Breast epithelium (tissue), 4 donors: ENCODE data around the gene METTL17. TPM values are rescaled to one million over a fixed set of nuclear protein-coding genes. Genes with fewer than 3 reads are reported as not detected.

Experiments used
- DNase-seq, 2 donors: peaks; one replicate each; pipeline ENCODE4 v3.0.0-alpha.2; 2019; ENCODE audit warnings: low spot score in 2 of 2
- H3K27ac ChIP-seq, 2 donors: fragments of 200-600 bp; sonication (generic) in 1 of 2; one replicate each; pipeline ENCODE4 v1.5.1; 2016 to 2019; ENCODE audit warnings: mild to moderate bottlenecking in 1 of 2
- H3K27me3 ChIP-seq, 2 donors: fragments of 200-600 bp; sonication (generic) in 1 of 2; one replicate each; pipeline versions ENCODE4 v1.5.1 to v1.6.0; 2017 to 2019; ENCODE audit warnings: control low read depth in 1 of 2, mild to moderate bottlenecking in 1 of 2
- H3K36me3 ChIP-seq: fragments of 200-600 bp; one replicate; pipeline ENCODE4 v1.5.1; 2019
- H3K4me1 ChIP-seq, 2 donors: fragments of 200-600 bp; sonication (generic); one replicate each; pipeline ENCODE4 v1.5.1; 2016 to 2019; ENCODE audit warnings: control low read depth in 1 of 2
- H3K4me3 ChIP-seq, 3 donors: fragments of 200-600 bp; sonication (generic); 1 replicate in 2 of 3; 2 replicates in 1 of 3; pipeline ENCODE4 v1.5.1; 2016 to 2019; ENCODE audit warnings: mild to moderate bottlenecking in 3 of 3, moderate library complexity in 2 of 3
- H3K9me3 ChIP-seq, 2 donors: fragments of 200-600 bp; sonication (generic) in 1 of 2; one replicate each; pipeline ENCODE4 v1.5.1; 2016 to 2019; ENCODE audit warnings: control low read depth in 1 of 2
- CTCF ChIP-seq, 3 donors: fragments of 450-650 bp; IDR thresholded peaks; one replicate each; pipeline ENCODE4 v1.5.1; 2016 to 2017; ENCODE audit warnings: antibody characterized with exemption in 3 of 3, mild to moderate bottlenecking in 3 of 3, moderate library complexity in 3 of 3
- POLR2A ChIP-seq: fragments of 450-650 bp; IDR thresholded peaks from one replicate; pipeline ENCODE4 v1.6.1; 2016; ENCODE audit warnings: antibody characterized with exemption, mild to moderate bottlenecking, moderate library complexity
- POLR2AphosphoS5 ChIP-seq, 3 donors: sonication (generic); formaldehyde crosslinking; IDR thresholded peaks; one replicate each; pipeline ENCODE4 v1.6.1; 2017; ENCODE audit warnings: antibody characterized with exemption in 3 of 3
- intact Hi-C: fragments of 100-400 bp; cut with DNase I; formaldehyde crosslinking; loops from one replicate; pipeline ENCODE4 v1.15.1; 2023; ENCODE audit warnings: low total_unique reads
- total RNA-seq, 3 donors: library from RNA; depleted of rRNA; stranded (reverse); fragments of >200 nt; gene quantifications; one replicate each; pipeline ENCODE4 v1.1.0, GENCODE V29; 2016

METTL17 gene
- total RNA-seq, 3 donors from 2014 or later = 78.6 to 105 (median 89.5) TPM

GRCh38 chr14:21024585-21025370 is 35.0 kb downstream of the METTL17 start, which contains the start of gene NDRG2:
NDRG2 (minus strand) TSS chr14:21025061; CDS start chr14:21023315, 1,746 bp downstream.
- Histone ChIP-seq H3K36me3 (no peaks in the 10 kb centered on the region), H3K27me3 (no peaks in the 10 kb centered on the region), H3K4me1 (peaks cover 5 to 9% of the 10 kb centered on the region in 2 donors), H3K4me3 (peak within 1 kb of the TSS; percentile 66 to 92 (median 76)), H3K27ac (peak within 1 kb of the TSS; percentile 95 to 97), H3K9me3 (no peaks in the 10 kb centered on the region)
- intact Hi-C loops = no loop called here
- DNase-seq = peak; percentile 84 to 85
- peak in 1 of 3 donors; percentile 71 for TF ChIP-seq POLR2AphosphoS5 (IDR thresholded peaks at IDR 0.05)
- no peak for TF ChIP-seq CTCF (IDR thresholded peaks at IDR 0.05)
- peak; percentile 47 for TF ChIP-seq POLR2A

DNA sequence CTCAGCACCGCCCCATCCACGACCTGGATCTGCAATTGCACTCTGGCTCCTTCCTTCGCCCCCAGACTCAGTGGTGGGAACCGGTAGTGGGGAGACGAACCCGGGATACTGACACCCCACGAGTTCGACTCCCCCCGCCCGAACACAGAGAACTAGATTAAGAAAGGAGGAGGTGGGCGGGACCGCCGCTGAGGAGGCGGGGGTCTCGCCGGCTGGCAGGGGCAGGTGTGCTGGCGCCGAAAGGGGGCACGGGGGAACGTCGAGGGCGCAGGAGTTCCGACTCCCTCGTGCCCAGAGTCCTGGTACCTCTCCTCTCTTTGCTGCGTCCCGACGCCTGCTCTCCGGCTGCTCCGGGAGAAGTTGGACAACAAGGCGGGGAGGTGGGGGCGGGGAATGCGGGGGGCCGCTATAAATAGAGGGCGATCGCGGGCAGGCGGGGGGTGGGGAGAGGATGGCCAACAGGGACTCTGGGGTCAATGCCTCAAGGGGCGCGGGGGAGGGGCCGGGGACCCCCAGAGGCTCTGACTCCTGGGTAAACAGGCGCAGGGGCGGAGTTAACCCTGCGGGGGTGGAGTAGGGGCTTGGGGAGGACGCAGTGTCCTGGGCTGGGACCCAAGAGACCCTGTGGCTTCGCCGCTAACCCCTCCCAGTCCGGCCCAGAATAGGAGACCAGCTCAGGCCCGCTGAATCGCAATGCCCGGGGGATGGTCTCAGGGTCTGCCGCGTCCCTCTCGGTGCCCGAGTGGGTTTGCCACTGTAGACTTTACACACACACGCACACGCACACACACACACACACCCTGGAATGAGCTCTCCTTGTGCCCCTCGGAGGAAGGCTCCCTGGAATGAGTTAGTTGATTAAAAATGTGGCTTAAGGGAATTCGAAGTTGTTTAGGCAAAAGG is 35.8 kb downstream of the METTL17 start:
- peaks cover 5 to 9% of the 10 kb centered on the region in 2 donors for H3K4me1 ChIP-seq
- H3K27ac ChIP-seq = peak overlapping the region; percentile 95 to 97
- intact Hi-C loops = no loop called here
- peak; percentile 63 to 79 for DNase-seq
- H3K36me3 ChIP-seq = no peaks in the 10 kb centered on the region
- peak overlapping the region; percentile 66 to 92 (median 76) for H3K4me3 ChIP-seq
- peak in 2 of 3 donors; percentile 30 to 38 for TF ChIP-seq POLR2AphosphoS5 (IDR thresholded peaks at IDR 0.05)
- no peak for TF ChIP-seq POLR2A
- peak in 1 of 3 donors; percentile 36 for TF ChIP-seq CTCF (IDR thresholded peaks at IDR 0.05)
- H3K9me3 ChIP-seq = no peaks in the 10 kb centered on the region
- no peaks in the 10 kb centered on the region for H3K27me3 ChIP-seq

DNA sequence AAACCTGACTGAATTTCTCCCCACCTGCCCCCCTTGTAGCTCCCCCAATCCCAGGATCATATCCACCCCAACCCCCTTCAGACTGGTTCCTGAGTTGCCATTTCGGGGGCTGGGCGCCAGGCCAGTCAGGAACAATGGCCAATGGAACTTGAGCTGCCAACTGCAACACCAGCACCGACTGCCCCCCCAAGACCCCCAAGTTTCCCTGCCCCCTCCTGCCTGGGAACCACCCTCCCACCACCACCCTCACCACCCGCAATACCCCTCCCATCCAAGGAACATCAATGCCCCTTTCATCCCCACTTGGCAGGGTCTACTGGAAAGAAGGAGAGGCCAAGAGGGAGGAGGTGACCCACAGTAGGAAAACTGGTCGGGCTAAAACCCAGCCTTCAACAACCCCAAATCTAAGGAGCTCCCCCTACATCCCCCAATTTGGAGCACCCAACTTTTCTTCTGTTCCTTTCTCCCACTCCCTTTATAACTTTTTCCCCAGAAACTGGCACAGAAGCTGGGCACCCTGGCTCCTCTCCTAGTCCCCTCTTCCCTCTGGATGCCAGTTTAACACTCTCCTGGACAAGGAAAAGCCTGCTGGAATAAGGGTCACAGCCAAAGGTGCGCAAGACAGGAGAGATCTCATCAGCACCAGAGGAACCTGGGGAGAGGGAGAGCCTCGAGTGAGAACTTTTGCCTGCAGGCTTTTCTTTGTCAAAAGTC is 36.7 kb downstream of the METTL17 start:
- TF ChIP-seq POLR2AphosphoS5 (IDR thresholded peaks at IDR 0.05) (no peak), POLR2A (no peak), CTCF (IDR thresholded peaks at IDR 0.05) (no peak)
- peak overlapping the region; percentile 95 to 97 for H3K27ac ChIP-seq
- peak overlapping the region in 2 of 3 donors; percentile 76 to 92 for H3K4me3 ChIP-seq
- peaks cover 5 to 9% of the 10 kb centered on the region in 2 donors for H3K4me1 ChIP-seq
- no peaks in the 10 kb centered on the region for H3K27me3 ChIP-seq
- no peaks in the 10 kb centered on the region for H3K36me3 ChIP-seq
- intact Hi-C loops = no loop called here
- H3K9me3 ChIP-seq = no peaks in the 10 kb centered on the region
- peak in 1 of 2 donors; percentile 70 for DNase-seq

DNA sequence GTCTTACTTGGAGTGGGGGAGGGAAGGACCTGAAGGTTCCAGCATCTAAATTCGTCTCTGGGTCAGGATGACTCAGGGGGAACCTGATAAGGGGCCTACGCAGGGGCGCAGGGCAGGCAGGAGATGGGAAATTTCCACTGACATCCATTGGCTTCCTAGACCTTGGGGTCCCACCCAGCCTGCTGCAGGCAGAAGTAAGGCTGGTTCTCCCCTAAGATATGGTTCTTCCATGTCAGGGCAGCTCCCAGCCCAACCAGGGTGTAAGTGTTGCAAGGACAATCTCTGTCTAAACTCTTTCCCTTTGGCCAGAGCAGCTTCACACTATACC is 37.2 kb downstream of the METTL17 start:
- Histone ChIP-seq H3K9me3 (no peaks in the 10 kb centered on the region), H3K4me3 (peak overlapping the region in 1 of 3 donors; percentile 92), H3K27ac (peak overlapping the region; percentile 95 to 97), H3K36me3 (no peaks in the 10 kb centered on the region), H3K27me3 (no peaks in the 10 kb centered on the region), H3K4me1 (peaks cover 5 to 9% of the 10 kb centered on the region in 2 donors)
- intact Hi-C loops = no loop called here
- TF ChIP-seq POLR2AphosphoS5 (IDR thresholded peaks at IDR 0.05) (no peak), CTCF (IDR thresholded peaks at IDR 0.05) (no peak), POLR2A (no peak)
- DNase-seq = no peak
